ENCODE measurements around the gene TLR6.

DNA sequence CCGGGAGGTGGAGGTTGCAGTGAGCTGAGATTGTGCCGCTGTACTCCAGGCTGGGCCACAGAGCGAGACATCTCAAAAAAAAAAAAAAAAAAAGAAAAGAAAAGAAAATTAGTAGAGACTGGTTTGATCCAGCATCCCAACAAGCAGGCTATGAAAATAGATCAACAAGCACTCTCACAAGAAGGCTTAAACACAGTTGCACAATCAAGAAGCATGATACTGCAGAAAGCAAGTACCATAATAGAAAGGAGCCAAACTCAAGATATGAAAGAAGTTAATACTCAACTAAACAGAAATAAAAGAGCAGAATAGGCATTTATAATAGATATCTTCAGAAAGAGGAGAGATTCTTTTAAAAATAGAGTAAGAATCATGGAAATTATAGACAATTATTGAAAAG, 10.6 kb downstream of the TLR6 start:
- TF ChIP-seq, protein P1, sequence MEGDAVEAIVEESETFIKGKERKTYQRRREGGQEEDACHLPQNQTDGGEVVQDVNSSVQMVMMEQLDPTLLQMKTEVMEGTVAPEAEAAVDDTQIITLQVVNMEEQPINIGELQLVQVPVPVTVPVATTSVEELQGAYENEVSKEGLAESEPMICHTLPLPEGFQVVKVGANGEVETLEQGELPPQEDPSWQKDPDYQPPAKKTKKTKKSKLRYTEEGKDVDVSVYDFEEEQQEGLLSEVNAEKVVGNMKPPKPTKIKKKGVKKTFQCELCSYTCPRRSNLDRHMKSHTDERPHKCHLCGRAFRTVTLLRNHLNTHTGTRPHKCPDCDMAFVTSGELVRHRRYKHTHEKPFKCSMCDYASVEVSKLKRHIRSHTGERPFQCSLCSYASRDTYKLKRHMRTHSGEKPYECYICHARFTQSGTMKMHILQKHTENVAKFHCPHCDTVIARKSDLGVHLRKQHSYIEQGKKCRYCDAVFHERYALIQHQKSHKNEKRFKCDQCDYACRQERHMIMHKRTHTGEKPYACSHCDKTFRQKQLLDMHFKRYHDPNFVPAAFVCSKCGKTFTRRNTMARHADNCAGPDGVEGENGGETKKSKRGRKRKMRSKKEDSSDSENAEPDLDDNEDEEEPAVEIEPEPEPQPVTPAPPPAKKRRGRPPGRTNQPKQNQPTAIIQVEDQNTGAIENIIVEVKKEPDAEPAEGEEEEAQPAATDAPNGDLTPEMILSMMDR (IDR thresholded peaks at IDR 0.05; ENCODE audit: poor library complexity): no peak
- TF ChIP-seq EZH2 (IDR thresholded peaks at IDR 0.05; ENCODE audit: borderline replicate concordance): no peak
- TF ChIP-seq EZH2phosphoT487 (IDR thresholded peaks at IDR 0.05; ENCODE audit: low read depth, severe bottlenecking, unreplicated experiment): no peak
